CD8-positive, alpha-beta memory T cell (primary cell): ENCODE measurements around the gene PIBF1. TPM values are rescaled to one million over a fixed set of nuclear protein-coding genes. Genes with fewer than 3 reads are reported as not detected.
"Not testable (repeated sequence)": the region's sequence is repeated elsewhere in the genome, so short reads cannot be mapped to it uniquely, and the experiment has no call there.

Source experiments
- CTCF ChIA-PET: fragments of 350-600 bp; sonication (Branson Sonifier 250); formaldehyde crosslinking; loops from one replicate; lab custom pipeline; 2021; ENCODE audit warnings: antibody characterized with exemption; lab: Charles Lee
- POLR2A ChIA-PET: fragments of 350-600 bp; sonication (Branson Sonifier 250); formaldehyde crosslinking; loops from one replicate; lab custom pipeline; 2021; ENCODE audit warnings: antibody characterized with exemption; lab: Charles Lee
- DNase-seq, 5 donors: peaks; one replicate each; pipeline versions ENCODE4 v3.0.0 to v3.0.0-alpha.2; 2020 to 2022; ENCODE audit warnings: mixed read lengths in 1 of 5
- H3K27ac ChIP-seq: one replicate; pipeline ENCODE4 v1.7.0; 2013; ENCODE audit warnings: low read depth, mild to moderate bottlenecking, low read length, moderate library complexity
- H3K27me3 ChIP-seq: 2 replicates; pipeline ENCODE4 v1.7.0; 2013; ENCODE audit warnings: low read length, mild to moderate bottlenecking; ENCODE audit not compliant: insufficient read depth, poor library complexity, severe bottlenecking
- H3K36me3 ChIP-seq: 2 replicates; pipeline ENCODE4 v1.7.0; 2013; ENCODE audit warnings: mild to moderate bottlenecking, low read length, moderate library complexity; ENCODE audit not compliant: insufficient read depth
- H3K4me1 ChIP-seq: 2 replicates; pipeline ENCODE4 v1.7.0; 2013; ENCODE audit warnings: mild to moderate bottlenecking, low read length, moderate library complexity; ENCODE audit not compliant: insufficient read depth
- H3K4me3 ChIP-seq: 2 replicates; pipeline ENCODE4 v1.7.0; 2013; ENCODE audit warnings: mild to moderate bottlenecking, low read length
- H3K9me3 ChIP-seq: 2 replicates; pipeline ENCODE4 v1.7.0; 2013; ENCODE audit warnings: mild to moderate bottlenecking, low read length
- H3K27ac Mint-ChIP-seq, 8 donors: one replicate each; pipeline ENCODE4 v1.8.0; 2020 to 2021; ENCODE audit warnings: mixed read lengths in 8 of 8, mild to moderate bottlenecking in 6 of 8, inconsistent platforms in 3 of 8, moderate library complexity in 3 of 8
- H3K27me3 Mint-ChIP-seq, 2 donors: one replicate each; pipeline ENCODE4 v1.8.0; 2020 to 2021; ENCODE audit warnings: mixed read lengths in 2 of 2, mild to moderate bottlenecking in 1 of 2, moderate library complexity in 1 of 2
- H3K36me3 Mint-ChIP-seq, 3 donors: one replicate each; pipeline ENCODE4 v1.8.0; 2020 to 2021; ENCODE audit warnings: mixed read lengths in 3 of 3, inconsistent platforms in 1 of 3, mild to moderate bottlenecking in 1 of 3
- H3K4me1 Mint-ChIP-seq, 3 donors: one replicate each; pipeline ENCODE4 v1.8.0; 2020 to 2021; ENCODE audit warnings: mixed read lengths in 3 of 3, inconsistent platforms in 1 of 3, mild to moderate bottlenecking in 1 of 3
- H3K4me3 Mint-ChIP-seq, 7 donors: one replicate each; pipeline ENCODE4 v1.8.0; 2020 to 2021; ENCODE audit warnings: mixed read lengths in 7 of 7, mild to moderate bottlenecking in 6 of 7, moderate library complexity in 4 of 7, inconsistent platforms in 2 of 7
- H3K9me3 Mint-ChIP-seq, 5 donors: one replicate each; pipeline ENCODE4 v1.8.0; 2020 to 2022; ENCODE audit warnings: mixed read lengths in 5 of 5, mild to moderate bottlenecking in 3 of 5, moderate library complexity in 2 of 5, inconsistent platforms in 1 of 5
- polyA plus RNA-seq: library from polyadenylated mRNA; unstranded; fragments of 300-500 nt; fragmentation: Illumina TruSeq; gene quantifications from one replicate; pipeline ENCODE4 v1.2.3, GENCODE V29; 2021
- total RNA-seq, 2 experiments: library from RNA; stranded (reverse); gene quantifications; one replicate each; pipeline ENCODE4 v1.2.3, GENCODE V29; 2021

Gene PIBF1
- total and polyA plus RNA-seq, 3 experiments from 2014 or later: 17.7 to 21.7 (median 20.2) TPM

GRCh38 chr13:72932250-72932649 is 150.3 kb downstream of the PIBF1 start:
- Mint-ChIP-seq H3K27ac (peak overlapping the region in 1 of 8 donors; percentile 66), H3K36me3 (peaks cover 28 to 54% (median 49%) of the 10 kb centered on the region in 3 donors), H3K27me3 (no peaks in the 10 kb centered on the region), H3K4me1 (no peaks in the 10 kb centered on the region), H3K4me3 (no peak overlapping the region), H3K9me3 (peaks cover 0 to 2% (median 0%) of the 10 kb centered on the region in 5 donors)
- CTCF ChIA-PET: no interaction called here
- Histone ChIP-seq H3K27ac (no peak overlapping the region), H3K27me3 (no peaks in the 10 kb centered on the region), H3K9me3 (no peaks in the 10 kb centered on the region), H3K4me1 (no peaks in the 10 kb centered on the region), H3K4me3 (no peak overlapping the region), H3K36me3 (no peaks in the 10 kb centered on the region)
- DNase-seq: no peak
- POLR2A ChIA-PET: no interaction called here

GRCh38 chr13:72946267-72946666 is 164.3 kb downstream of the PIBF1 start:
- H3K27ac ChIP-seq, H3K9me3 Mint-ChIP-seq, POLR2A ChIA-PET, H3K4me1 Mint-ChIP-seq, H3K4me1 ChIP-seq, H3K27me3 Mint-ChIP-seq, H3K4me3 ChIP-seq, H3K4me3 Mint-ChIP-seq, DNase-seq, H3K36me3 ChIP-seq, H3K9me3 ChIP-seq, H3K27me3 ChIP-seq, CTCF ChIA-PET: not testable (repeated sequence)
- Mint-ChIP-seq H3K36me3 (peaks cover 25 to 64% (median 41%) of the 10 kb centered on the region in 3 donors), H3K27ac (peak overlapping the region in 1 of 8 donors; percentile 20)

- Mint-ChIP-seq H3K27me3 (no peaks in the 10 kb centered on the region), H3K36me3 (peaks cover 34 to 66% (median 36%) of the 10 kb centered on the region in 3 donors), H3K4me1 (no peaks in the 10 kb centered on the region), H3K27ac (no peak overlapping the region), H3K9me3 (peaks cover 0 to under 1% (median 0%) of the 10 kb centered on the region in 5 donors), H3K4me3 (no peak overlapping the region)
- POLR2A ChIA-PET: no interaction called here
- H3K27ac ChIP-seq: no peak overlapping the region
- H3K4me3 ChIP-seq: no peak overlapping the region
- DNase-seq: no peak
- no peaks in the 10 kb centered on the region for H3K9me3 ChIP-seq
- no peaks in the 10 kb centered on the region for H3K27me3 ChIP-seq
- no peaks in the 10 kb centered on the region for H3K36me3 ChIP-seq
- CTCF ChIA-PET: no interaction called here
- H3K4me1 ChIP-seq: no peaks in the 10 kb centered on the region
Observed at GRCh38 chr13:72952529-72953141, 170.7 kb downstream of the PIBF1 start.

GRCh38 chr13:72953391-72953965 is 171.5 kb downstream of the PIBF1 start:
- Mint-ChIP-seq H3K36me3 (peaks cover 28 to 62% (median 32%) of the 10 kb centered on the region in 3 donors), H3K4me3 (no peak overlapping the region), H3K9me3 (peaks cover 0 to 2% (median 0%) of the 10 kb centered on the region in 5 donors), H3K27me3 (no peaks in the 10 kb centered on the region), H3K27ac (no peak overlapping the region), H3K4me1 (no peaks in the 10 kb centered on the region)
- Histone ChIP-seq H3K4me1 (no peaks in the 10 kb centered on the region), H3K27ac (no peak overlapping the region), H3K4me3 (no peak overlapping the region), H3K36me3 (no peaks in the 10 kb centered on the region), H3K27me3 (no peaks in the 10 kb centered on the region), H3K9me3 (no peaks in the 10 kb centered on the region)
- CTCF ChIA-PET: no interaction called here
- DNase-seq: no peak
- POLR2A ChIA-PET: no interaction called here

- Mint-ChIP-seq H3K27ac (no peak overlapping the region), H3K36me3 (peaks cover 22 to 41% (median 24%) of the 10 kb centered on the region in 3 donors), H3K9me3 (peaks cover 0 to 2% (median 0%) of the 10 kb centered on the region in 5 donors), H3K4me3 (no peak overlapping the region), H3K27me3 (no peaks in the 10 kb centered on the region), H3K4me1 (no peaks in the 10 kb centered on the region)
- ChIA-PET CTCF (no interaction called here), POLR2A (no interaction called here)
- H3K36me3 ChIP-seq: no peaks in the 10 kb centered on the region
- no peaks in the 10 kb centered on the region for H3K27me3 ChIP-seq
- no peaks in the 10 kb centered on the region for H3K9me3 ChIP-seq
- H3K4me3 ChIP-seq: no peak overlapping the region
- no peak for DNase-seq
- no peak overlapping the region for H3K27ac ChIP-seq
- H3K4me1 ChIP-seq: no peaks in the 10 kb centered on the region
Observed at GRCh38 chr13:72959643-72960042, 177.7 kb downstream of the PIBF1 start.

- no peak overlapping the region for H3K27ac ChIP-seq
- H3K36me3 Mint-ChIP-seq: peaks cover 22 to 39% (median 24%) of the 10 kb centered on the region in 3 donors
- POLR2A ChIA-PET: no interaction called here
- H3K4me3 Mint-ChIP-seq: no peak overlapping the region
- H3K9me3 Mint-ChIP-seq: peaks cover 0 to 2% (median 0%) of the 10 kb centered on the region in 5 donors
- H3K4me1 Mint-ChIP-seq: no peaks in the 10 kb centered on the region
- H3K9me3 ChIP-seq: no peaks in the 10 kb centered on the region
- H3K36me3 ChIP-seq: no peaks in the 10 kb centered on the region
- no peaks in the 10 kb centered on the region for H3K27me3 Mint-ChIP-seq
- no peak for DNase-seq
- no peaks in the 10 kb centered on the region for H3K4me1 ChIP-seq
- H3K4me3 ChIP-seq: no peak overlapping the region
- no peak overlapping the region for H3K27ac Mint-ChIP-seq
- CTCF ChIA-PET: no interaction called here
- H3K27me3 ChIP-seq: no peaks in the 10 kb centered on the region
Observed at GRCh38 chr13:72960114-72960513, 178.2 kb downstream of the PIBF1 start.

- H3K27ac Mint-ChIP-seq: no peak overlapping the region
- no peaks in the 10 kb centered on the region for H3K27me3 Mint-ChIP-seq
- H3K4me3 ChIP-seq: no peak overlapping the region
- no peaks in the 10 kb centered on the region for H3K4me1 ChIP-seq
- H3K27ac ChIP-seq: no peak overlapping the region
- no peaks in the 10 kb centered on the region for H3K4me1 Mint-ChIP-seq
- peaks cover 0 to 2% (median 0%) of the 10 kb centered on the region in 5 donors for H3K9me3 Mint-ChIP-seq
- no peak overlapping the region for H3K4me3 Mint-ChIP-seq
- no peak for DNase-seq
- H3K36me3 ChIP-seq: no peaks in the 10 kb centered on the region
- ChIA-PET POLR2A (no interaction called here), CTCF (no interaction called here)
- H3K9me3 ChIP-seq: no peaks in the 10 kb centered on the region
- H3K36me3 Mint-ChIP-seq: peaks cover 19 to 40% (median 22%) of the 10 kb centered on the region in 3 donors
- H3K27me3 ChIP-seq: no peaks in the 10 kb centered on the region
Observed at GRCh38 chr13:72960541-72960940, 178.6 kb downstream of the PIBF1 start.

- Histone ChIP-seq H3K4me1 (no peaks in the 10 kb centered on the region), H3K4me3 (no peak overlapping the region), H3K27ac (no peak overlapping the region), H3K27me3 (no peaks in the 10 kb centered on the region), H3K36me3 (no peaks in the 10 kb centered on the region), H3K9me3 (no peaks in the 10 kb centered on the region)
- H3K9me3 Mint-ChIP-seq: no peaks in the 10 kb centered on the region
- POLR2A ChIA-PET: no interaction called here
- no peak for DNase-seq
- no peak overlapping the region for H3K4me3 Mint-ChIP-seq
- no peaks in the 10 kb centered on the region for H3K27me3 Mint-ChIP-seq
- H3K27ac Mint-ChIP-seq: no peak overlapping the region
- no peaks in the 10 kb centered on the region for H3K4me1 Mint-ChIP-seq
- H3K36me3 Mint-ChIP-seq: peaks cover 0 to 33% (median 3%) of the 10 kb centered on the region in 3 donors
- CTCF ChIA-PET: no interaction called here
Observed at GRCh38 chr13:72963762-72964161, 181.8 kb downstream of the PIBF1 start.
